IPS DF 4.7 (cell line): ENCODE data around the gene THBS3.
"Not testable (repeated sequence)": the region's sequence is repeated elsewhere in the genome, so short reads cannot be mapped to it uniquely, and the experiment has no call there.

Source experiments
- DNase-seq: peaks from one replicate; pipeline ENCODE4 v3.0.0-alpha.2; 2013; ENCODE audit warnings: low spot score; ENCODE audit errors: extremely low read depth

Gene THBS3

GRCh38 chr1:155189926-155190325 lies 17.8 kb downstream of the THBS3 start:
- DNase-seq: not testable (repeated sequence)

GRCh38 chr1:155188268-155188667 lies 19.4 kb downstream of the THBS3 start:
- no peak for DNase-seq

DNA sequence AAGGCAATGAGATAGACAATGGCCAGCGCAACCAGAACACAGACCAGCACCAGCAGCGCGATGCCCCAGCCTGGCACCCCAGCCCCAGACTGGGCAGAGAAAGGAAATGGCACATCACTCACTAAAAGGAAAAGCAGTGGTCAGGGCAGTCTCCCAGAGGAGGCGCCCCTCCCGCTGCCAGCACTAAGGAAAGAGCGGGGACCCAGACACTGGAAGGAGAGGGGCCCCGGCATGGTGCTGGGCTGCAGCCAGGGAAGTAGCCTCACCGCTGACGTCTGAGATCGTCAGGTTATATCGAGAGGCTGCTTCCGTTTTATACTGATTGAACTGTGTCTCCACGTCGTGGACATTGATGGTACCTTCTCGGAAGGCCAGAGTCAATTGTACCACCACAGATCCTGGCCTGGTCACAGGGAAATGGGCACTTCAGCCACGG lies 20.2 kb downstream of the THBS3 start:
- no peak for DNase-seq

DNA sequence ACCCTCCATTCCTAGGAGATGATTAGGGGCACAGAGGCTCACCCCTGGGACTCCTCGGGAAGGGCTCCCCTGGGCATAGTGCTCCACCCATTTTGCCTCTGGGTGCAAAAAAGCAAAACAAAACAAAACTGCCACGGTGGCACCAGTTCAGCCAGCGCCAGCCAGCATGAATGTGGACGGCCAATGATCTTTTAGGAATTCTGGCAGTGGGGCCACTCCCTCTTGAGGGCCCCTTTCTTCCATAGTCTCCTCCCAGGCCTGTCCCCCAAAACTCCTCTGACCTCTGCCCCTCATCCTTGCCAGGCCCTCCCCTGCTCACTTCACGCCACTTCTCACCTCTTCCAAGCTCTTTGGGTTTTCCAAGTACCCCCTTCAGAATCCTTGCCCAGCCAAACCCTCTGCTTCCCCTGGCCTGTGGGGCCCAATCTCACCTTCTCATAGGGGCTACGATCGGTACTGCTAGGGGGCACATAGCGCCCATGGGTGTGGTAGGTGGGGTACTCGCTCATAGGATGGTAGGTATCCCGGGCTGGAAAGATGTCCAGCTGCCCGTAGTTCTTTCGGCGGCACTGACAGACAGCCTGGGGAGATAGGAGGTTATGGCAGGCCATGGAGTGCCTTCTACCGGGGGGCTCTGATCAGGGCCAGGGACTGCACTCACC lies 20.8 kb downstream of the THBS3 start:
- DNase-seq: no peak

DNA sequence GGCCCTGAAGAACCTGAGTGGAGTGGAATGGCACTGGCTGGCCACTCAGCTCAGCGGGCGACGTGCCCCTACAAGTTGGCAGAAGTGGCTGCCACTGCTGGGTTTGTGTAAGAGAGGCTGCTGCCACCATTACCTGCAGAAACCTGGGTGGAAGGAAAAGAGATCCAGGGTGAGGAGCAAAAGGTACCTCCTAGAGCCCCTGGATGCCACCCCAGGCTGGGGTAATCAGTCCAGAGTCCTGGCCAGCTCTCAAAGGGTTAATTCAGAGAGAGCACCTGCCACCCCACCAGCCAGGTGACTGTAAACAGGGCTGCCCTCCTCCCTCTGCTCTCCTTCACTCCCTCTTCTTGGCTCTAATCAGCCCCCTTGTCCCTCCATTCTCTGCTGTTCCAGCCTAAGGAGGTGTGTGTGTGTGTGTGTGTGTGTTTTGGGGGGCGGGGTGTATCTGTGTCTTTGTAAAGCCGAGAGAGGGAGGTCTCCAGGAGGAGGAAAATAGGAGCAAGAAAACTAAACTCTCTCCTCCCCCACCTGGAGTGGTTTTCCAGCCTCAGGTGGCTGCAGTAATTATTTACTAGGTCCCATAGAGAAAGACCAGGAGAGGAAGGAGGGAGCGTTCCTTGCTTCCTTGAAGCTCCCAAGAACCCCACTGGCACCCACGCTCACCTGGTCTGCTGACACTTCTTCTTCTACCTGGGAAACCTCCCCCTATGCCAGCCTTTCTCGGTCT lies 21.5 kb downstream of the THBS3 start:
- DNase-seq: no peak

DNA sequence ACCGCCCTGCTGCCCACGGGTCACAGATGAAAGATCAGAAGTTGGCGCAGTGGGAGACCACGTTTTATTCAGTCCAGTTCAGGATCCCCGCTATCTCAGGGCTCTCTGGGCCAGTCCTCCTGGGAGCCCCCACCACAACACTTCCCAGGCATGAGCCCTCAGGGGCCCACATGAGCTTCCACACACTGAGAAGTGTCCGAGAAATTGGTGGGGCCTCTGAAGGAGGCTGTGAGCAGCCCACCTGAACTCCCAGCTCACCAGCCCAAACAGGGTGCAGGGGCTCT lies 22.0 kb downstream of the THBS3 start:
- no peak for DNase-seq

GRCh38 chr1:155184835-155185782 lies 22.6 kb downstream of the THBS3 start:
- no peak for DNase-seq

DNA sequence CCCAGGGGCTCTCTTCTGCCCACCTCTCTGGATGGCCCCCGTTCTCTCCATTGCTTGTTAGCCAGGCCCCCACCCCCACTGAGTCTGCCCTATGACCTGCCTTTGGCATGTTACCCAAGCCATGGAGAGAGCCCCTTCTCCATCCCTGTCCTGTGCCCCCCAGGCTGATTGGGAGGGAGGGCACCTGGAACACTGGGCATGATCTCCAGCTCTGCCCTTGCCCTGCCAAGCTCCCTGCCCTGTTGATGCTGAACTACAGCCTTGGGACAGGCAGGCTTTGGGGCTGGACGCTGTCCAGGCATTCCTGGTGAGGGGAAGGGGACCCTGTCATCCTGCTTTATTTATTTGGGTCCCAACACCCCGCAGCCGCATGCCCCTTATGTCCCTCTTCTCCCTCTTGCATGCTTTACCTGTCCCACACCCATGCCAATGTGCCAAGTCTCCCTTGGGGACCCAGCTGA lies 23.3 kb downstream of the THBS3 start:
- no peak for DNase-seq

- no peak for DNase-seq
These were observed 23.9 kb downstream of the THBS3 start for GRCh38 chr1:155183775-155184221.

DNA sequence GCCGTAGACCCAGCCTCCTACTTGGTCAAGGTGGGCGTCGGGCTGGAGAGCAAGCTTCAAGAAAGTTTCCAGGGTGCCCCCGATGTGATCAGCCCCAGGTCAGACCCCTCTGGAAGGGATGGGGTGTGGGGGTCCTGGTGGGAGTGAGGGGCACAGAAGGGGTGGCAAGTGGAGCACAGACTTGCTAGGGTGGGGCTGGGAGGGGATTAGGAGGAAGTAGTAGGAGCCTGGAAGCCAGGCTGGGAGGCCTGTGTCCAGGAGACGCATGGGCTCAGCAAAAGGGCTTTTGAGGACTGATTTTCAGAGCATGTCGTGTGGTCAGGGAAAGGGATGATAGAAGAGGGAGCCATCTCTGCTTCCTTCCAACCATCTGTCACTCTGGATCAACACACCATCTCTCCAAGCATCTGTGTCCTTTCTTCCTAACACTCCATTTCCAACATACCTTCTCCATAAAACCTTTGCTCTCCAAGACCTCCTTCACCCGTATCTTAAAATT lies 25.6 kb downstream of the THBS3 start:
- DNase-seq: no peak

- DNase-seq: no peak
These were observed 26.2 kb downstream of the THBS3 start for GRCh38 chr1:155181371-155182051.

GRCh38 chr1:155179112-155180031 lies 28.3 kb downstream of the THBS3 start:
- DNase-seq: no peak

- no peak for DNase-seq
These were observed 29.1 kb downstream of the THBS3 start for GRCh38 chr1:155178441-155179111.

GRCh38 chr1:155177918-155178281 lies 29.8 kb downstream of the THBS3 start:
- DNase-seq: no peak

DNA sequence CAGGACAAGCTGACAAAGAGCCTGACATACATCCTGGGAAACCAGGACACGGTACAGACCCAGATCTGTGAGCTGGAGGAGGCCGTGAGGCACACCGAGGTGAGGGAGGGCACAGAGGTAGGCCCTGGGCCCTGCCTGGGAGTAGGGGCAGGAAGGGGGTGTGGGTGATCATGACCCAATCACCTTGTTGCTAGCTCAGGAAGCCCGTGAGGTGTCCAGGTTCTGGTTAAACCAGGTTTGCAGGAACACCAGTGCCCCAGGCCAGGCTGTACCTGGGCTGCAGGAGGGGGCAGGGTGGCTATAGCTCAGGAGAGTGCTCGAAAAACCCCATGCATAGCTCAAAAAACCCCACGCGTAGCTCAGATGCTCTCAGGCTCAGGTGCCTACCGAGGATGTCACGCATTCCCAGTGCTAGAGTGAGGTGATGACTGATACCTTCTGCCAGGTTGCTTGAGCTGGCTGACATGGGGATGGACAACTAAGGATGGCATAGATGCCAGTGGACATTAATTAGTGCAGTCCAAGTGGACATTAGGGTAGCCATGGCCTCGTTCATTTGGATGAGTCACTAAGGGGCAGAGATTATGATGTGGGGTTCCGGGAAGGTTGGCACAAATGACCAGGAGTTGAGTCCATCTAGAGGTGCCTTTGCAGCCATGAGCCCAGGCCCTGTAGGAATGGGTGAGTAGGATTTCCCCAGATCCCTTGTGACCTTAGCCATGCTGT lies 30.3 kb downstream of the THBS3 start:
- no peak for DNase-seq

- no peak for DNase-seq
These were observed 31.1 kb downstream of the THBS3 start for GRCh38 chr1:155176544-155177071.

GRCh38 chr1:155175927-155176371 lies 31.7 kb downstream of the THBS3 start:
- no peak for DNase-seq

DNA sequence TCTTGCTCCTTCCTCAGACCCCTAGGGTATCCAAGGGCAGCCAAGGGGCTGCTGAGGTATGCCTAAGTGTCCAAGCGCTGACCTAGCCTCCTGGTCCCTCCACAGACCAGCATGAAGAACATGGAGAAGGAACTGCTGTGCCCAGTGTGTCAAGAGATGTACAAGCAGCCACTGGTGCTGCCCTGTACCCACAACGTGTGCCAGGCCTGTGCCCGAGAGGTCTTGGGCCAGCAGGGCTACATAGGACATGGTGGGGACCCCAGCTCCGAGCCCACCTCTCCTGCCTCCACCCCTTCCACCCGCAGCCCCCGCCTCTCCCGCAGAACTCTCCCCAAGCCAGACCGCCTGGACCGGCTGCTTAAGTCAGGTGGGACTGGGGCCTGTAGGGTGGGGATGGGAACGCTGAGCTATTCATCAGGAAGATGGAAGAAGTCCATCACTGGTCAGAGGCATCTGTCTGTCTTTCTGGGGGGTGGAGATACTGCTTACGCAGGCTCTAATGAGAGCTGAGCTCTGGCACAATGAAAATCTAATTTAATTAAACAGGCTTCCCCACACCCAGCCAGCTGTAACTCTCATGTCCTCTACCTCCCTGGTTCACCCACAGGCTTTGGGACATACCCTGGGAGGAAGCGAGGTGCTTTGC lies 32.3 kb downstream of the THBS3 start:
- no peak for DNase-seq
